Suprapubic skin (tissue), 4 donors: ENCODE data around the gene DARS1. TPM values are rescaled to one million over a fixed set of nuclear protein-coding genes. Genes with fewer than 3 reads are reported as not detected.

Source experiments
- DNase-seq, 2 donors: peaks; one replicate each; pipeline ENCODE4 v3.0.0-alpha.2; 2019; ENCODE audit warnings: low spot score in 2 of 2
- H3K27ac ChIP-seq: fragments of 200-600 bp; sonication (generic); one replicate; pipeline ENCODE4 v1.5.1; 2019
- H3K27me3 ChIP-seq: fragments of 200-600 bp; sonication (generic); one replicate; pipeline ENCODE4 v1.5.1; 2019
- H3K36me3 ChIP-seq: fragments of 200-600 bp; sonication (generic); one replicate; pipeline ENCODE4 v1.5.1; 2019
- H3K4me1 ChIP-seq: fragments of 200-600 bp; sonication (generic); one replicate; pipeline ENCODE4 v1.5.1; 2019
- H3K4me3 ChIP-seq: fragments of 200-600 bp; sonication (generic); one replicate; pipeline ENCODE4 v1.5.1; 2019; ENCODE audit warnings: mild to moderate bottlenecking
- H3K9me3 ChIP-seq: fragments of 200-600 bp; sonication (generic); one replicate; pipeline ENCODE4 v1.5.1; 2019
- EP300 ChIP-seq: sonication (generic); formaldehyde crosslinking; IDR thresholded peaks from one replicate; pipeline ENCODE4 v1.6.1; 2017; ENCODE audit warnings: antibody characterized with exemption
- POLR2A ChIP-seq, 2 donors: fragments of 450-650 bp; IDR thresholded peaks; one replicate each; pipeline ENCODE4 v1.6.1; 2017; ENCODE audit warnings: antibody characterized with exemption in 2 of 2, mild to moderate bottlenecking in 2 of 2, moderate library complexity in 2 of 2
- POLR2AphosphoS5 ChIP-seq, 3 donors: sonication (generic); formaldehyde crosslinking; IDR thresholded peaks; one replicate each; pipeline ENCODE4 v1.6.1; 2017; ENCODE audit warnings: antibody characterized with exemption in 3 of 3
- WGBS: methylation state at CpG from one replicate; pipeline ENCODE4 v1.1.5; 2018; 5-methylcytosine and 5-hydroxymethylcytosine counted together
- total RNA-seq, 4 donors: library from RNA; depleted of rRNA; stranded (reverse); fragments of >200 nt; gene quantifications; one replicate each; pipeline ENCODE4 v1.1.0, GENCODE V29; 2016
- TF ChIP-seq, protein P1 (sequence below), 2 donors: fragments of 200-600 bp in 1 of 2; fragments of 450-650 bp in 1 of 2; sonication (generic) in 1 of 2; IDR thresholded peaks; one replicate each; pipeline ENCODE4 v1.5.1; 2016 to 2019; ENCODE audit warnings: antibody characterized with exemption in 2 of 2, mild to moderate bottlenecking in 1 of 2, moderate library complexity in 1 of 2

The DARS1 gene
- total RNA-seq, 4 donors from 2014 or later: 63.1 to 82.6 (median 67.4) TPM

DNA sequence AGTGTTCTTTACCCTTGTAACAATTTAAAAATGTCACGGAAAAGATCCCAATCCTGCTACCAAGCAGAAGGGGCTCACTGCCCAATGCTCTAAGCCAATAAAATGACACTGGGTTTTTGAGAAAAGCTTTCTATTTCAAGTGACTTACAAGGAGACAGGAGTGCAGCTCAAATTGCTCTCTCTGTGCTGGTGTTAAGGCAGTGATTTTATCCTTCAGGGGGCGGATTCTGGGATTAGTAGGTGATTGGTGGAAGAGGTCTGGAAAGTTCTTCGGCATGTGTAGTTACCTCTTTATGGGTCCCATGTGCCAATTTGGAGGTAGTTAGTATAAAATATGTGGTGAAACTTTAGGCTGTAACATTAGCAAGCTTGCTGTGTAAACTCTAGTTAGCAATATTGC lies 81.8 kb downstream of the DARS1 start:
- Histone ChIP-seq H3K9me3 (no peaks in the 10 kb centered on the region), H3K27me3 (no peaks in the 10 kb centered on the region), H3K27ac (no peak overlapping the region), H3K36me3 (peaks cover 28% of the 10 kb centered on the region), H3K4me3 (no peak overlapping the region), H3K4me1 (peaks cover 8% of the 10 kb centered on the region)
- 74% methylated on average over 3 of the region's 3 CpGs for WGBS
- no peak for DNase-seq
- TF ChIP-seq, protein P1, sequence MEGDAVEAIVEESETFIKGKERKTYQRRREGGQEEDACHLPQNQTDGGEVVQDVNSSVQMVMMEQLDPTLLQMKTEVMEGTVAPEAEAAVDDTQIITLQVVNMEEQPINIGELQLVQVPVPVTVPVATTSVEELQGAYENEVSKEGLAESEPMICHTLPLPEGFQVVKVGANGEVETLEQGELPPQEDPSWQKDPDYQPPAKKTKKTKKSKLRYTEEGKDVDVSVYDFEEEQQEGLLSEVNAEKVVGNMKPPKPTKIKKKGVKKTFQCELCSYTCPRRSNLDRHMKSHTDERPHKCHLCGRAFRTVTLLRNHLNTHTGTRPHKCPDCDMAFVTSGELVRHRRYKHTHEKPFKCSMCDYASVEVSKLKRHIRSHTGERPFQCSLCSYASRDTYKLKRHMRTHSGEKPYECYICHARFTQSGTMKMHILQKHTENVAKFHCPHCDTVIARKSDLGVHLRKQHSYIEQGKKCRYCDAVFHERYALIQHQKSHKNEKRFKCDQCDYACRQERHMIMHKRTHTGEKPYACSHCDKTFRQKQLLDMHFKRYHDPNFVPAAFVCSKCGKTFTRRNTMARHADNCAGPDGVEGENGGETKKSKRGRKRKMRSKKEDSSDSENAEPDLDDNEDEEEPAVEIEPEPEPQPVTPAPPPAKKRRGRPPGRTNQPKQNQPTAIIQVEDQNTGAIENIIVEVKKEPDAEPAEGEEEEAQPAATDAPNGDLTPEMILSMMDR (IDR thresholded peaks at IDR 0.05): no peak
- TF ChIP-seq POLR2A (IDR thresholded peaks at IDR 0.05) (no peak), EP300 (no peak), POLR2AphosphoS5 (IDR thresholded peaks at IDR 0.05) (no peak)

DNA sequence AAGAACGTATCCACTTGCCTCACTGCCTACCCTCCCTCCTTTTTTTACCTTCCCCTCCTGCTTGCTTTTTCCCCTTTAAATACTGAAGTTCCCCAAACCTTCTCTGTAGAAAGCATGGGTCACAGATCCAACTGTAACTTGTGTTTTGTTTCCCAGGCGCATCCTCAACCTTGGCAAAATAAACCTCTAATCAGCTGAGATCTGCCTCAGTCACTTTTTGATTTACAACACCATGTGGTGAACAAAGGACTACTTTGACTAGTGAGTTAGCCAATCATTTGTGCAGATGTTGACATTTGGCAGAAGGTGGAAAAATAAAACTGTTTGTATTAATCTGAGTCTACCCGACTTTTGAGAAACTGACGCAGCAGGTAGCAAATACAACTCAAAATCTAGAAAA lies 85.9 kb downstream of the DARS1 start:
- Histone ChIP-seq H3K27me3 (no peaks in the 10 kb centered on the region), H3K4me3 (no peak overlapping the region), H3K9me3 (no peaks in the 10 kb centered on the region), H3K36me3 (peaks cover 4% of the 10 kb centered on the region), H3K4me1 (peaks cover 5% of the 10 kb centered on the region), H3K27ac (no peak overlapping the region)
- 67% methylated on average over 4 of the region's 4 CpGs for WGBS
- TF ChIP-seq, protein P1 (IDR thresholded peaks at IDR 0.05): no peak
- TF ChIP-seq EP300 (no peak), POLR2A (IDR thresholded peaks at IDR 0.05) (no peak), POLR2AphosphoS5 (IDR thresholded peaks at IDR 0.05) (no peak)
- DNase-seq: no peak

DNA sequence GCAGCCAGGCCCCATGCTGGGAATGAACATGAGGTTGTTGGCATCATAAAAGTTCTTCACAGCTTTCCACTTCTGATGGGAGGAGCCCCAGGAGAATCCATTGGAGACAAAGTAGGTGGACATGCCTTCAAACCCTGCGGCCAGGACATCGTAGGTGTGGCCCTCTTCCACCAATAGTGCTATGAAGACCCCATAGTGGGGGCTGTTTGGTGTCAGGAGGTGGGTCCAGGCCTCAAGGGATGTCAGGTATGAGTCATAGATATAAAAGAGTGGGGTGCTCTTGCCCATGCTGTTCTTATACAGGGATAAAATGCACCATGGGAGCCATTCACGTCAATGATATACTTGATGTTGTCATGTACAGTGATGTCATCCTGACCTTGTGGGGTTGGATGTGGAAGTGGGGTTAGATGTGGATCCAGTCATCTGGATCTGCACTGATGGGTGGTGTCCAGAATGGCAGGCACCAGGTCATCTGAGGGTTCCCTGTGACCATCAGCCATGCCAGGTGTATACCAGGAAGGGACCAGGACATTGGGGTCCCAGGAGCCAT lies 87.1 kb downstream of the DARS1 start:
- Histone ChIP-seq H3K9me3 (no peaks in the 10 kb centered on the region), H3K36me3 (peaks cover 4% of the 10 kb centered on the region), H3K27ac (no peak overlapping the region), H3K4me3 (no peak overlapping the region), H3K27me3 (no peaks in the 10 kb centered on the region), H3K4me1 (no peaks in the 10 kb centered on the region)
- WGBS: 97% methylated on average over 3 of the region's 3 CpGs
- no peak for DNase-seq
- TF ChIP-seq, protein P1 (IDR thresholded peaks at IDR 0.05): no peak
- TF ChIP-seq POLR2A (IDR thresholded peaks at IDR 0.05): no peak
- TF ChIP-seq EP300: no peak
- TF ChIP-seq POLR2AphosphoS5 (IDR thresholded peaks at IDR 0.05): no peak

DNA sequence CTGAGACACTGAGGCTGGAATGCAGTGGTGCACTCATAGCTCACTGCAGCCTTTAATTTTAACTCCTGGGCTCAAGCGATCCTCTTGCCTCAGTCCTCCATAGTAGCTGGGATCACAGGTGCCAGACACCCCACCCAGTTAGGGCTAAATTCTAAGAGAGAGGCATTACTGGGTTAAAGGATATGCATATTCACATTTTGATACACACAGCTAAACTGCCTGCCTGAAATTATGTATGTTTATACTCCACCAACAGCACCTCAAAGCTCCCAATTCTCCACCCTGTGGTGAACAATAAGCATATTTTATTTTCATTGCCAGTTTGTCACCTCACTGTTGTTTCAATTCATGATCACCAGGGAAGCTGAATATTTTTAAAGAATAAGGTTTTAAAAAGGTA lies 90.5 kb downstream of the DARS1 start:
- no peak for DNase-seq
- TF ChIP-seq EP300: no peak
- Histone ChIP-seq H3K4me3 (no peak overlapping the region), H3K36me3 (peaks cover 4% of the 10 kb centered on the region), H3K4me1 (no peaks in the 10 kb centered on the region), H3K27me3 (no peaks in the 10 kb centered on the region), H3K9me3 (no peaks in the 10 kb centered on the region), H3K27ac (no peak overlapping the region)
- 78% methylated on average over 1 of the region's 1 CpG for WGBS

DNA sequence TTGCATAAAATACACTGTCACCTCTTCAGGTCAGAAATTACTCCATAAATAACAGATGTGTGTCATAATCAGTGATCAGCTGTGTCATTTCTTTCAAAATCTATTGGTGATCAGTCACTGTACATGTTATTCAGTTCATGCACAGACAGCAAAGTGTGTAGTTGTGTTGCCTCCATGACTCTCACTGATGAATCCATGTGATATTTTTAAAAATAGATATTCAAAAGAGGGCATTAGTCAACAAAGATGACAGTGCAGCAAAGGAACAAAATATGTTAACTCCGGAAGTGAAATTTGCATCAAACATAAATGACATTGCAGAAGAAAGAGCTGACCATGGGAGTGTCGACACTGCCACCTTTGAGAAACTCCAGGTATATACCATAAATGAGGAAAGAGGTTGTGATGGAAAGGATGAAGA lies 92.0 kb downstream of the DARS1 start:
- no peaks in the 10 kb centered on the region for H3K9me3 ChIP-seq
- DNase-seq: no peak
- no peak overlapping the region for H3K27ac ChIP-seq
- peaks cover under 1% of the 10 kb centered on the region for H3K36me3 ChIP-seq
- no peaks in the 10 kb centered on the region for H3K27me3 ChIP-seq
- TF ChIP-seq POLR2AphosphoS5 (IDR thresholded peaks at IDR 0.05): no peak
- no peak for TF ChIP-seq EP300
- TF ChIP-seq, protein P1 (IDR thresholded peaks at IDR 0.05): no peak
- no peak for TF ChIP-seq POLR2A (IDR thresholded peaks at IDR 0.05)
- 91% methylated on average over 2 of the region's 2 CpGs for WGBS
- no peaks in the 10 kb centered on the region for H3K4me1 ChIP-seq
- no peak overlapping the region for H3K4me3 ChIP-seq

DNA sequence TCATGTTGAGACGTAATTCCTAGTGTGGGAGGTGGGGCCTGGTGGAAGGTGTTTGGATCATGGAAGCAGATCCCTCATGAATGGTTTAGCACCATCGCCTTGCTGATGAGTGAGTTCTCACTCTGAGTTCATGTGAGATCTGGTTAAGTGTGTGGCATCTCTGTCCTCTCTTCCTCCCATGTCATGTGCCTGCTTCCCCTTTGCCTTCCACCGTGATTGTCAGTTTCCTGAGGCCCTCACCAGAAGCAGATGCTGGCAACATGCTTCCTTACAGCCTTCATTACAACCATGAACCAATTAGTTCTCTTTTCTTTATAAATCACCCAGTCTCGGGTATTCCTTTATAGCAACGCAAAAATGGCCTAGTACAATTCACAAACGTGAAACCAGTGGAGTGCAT lies 94.6 kb downstream of the DARS1 start:
- H3K27me3 ChIP-seq: no peaks in the 10 kb centered on the region
- H3K4me1 ChIP-seq: no peaks in the 10 kb centered on the region
- no peak overlapping the region for H3K27ac ChIP-seq
- TF ChIP-seq POLR2AphosphoS5 (IDR thresholded peaks at IDR 0.05): no peak
- TF ChIP-seq EP300: no peak
- TF ChIP-seq, protein P1 (IDR thresholded peaks at IDR 0.05): no peak
- TF ChIP-seq POLR2A (IDR thresholded peaks at IDR 0.05): no peak
- H3K36me3 ChIP-seq: no peaks in the 10 kb centered on the region
- WGBS: 68% methylated on average over 6 of the region's 6 CpGs
- no peaks in the 10 kb centered on the region for H3K9me3 ChIP-seq
- DNase-seq: no peak
- H3K4me3 ChIP-seq: no peak overlapping the region
